Femur (tissue), 1 donor: ENCODE results near the gene GRAMD1B.
A peak's percentile ranks its signal among the peaks of the same experiment; 100 is the strongest.
"Not testable (repeated sequence)": the region's sequence is repeated elsewhere in the genome, so short reads cannot be mapped to it uniquely, and the experiment has no call there.

Source experiments
- DNase-seq: peaks from one replicate; pipeline ENCODE4 v3.0.0-alpha.2; 2017

The GRAMD1B gene

DNA sequence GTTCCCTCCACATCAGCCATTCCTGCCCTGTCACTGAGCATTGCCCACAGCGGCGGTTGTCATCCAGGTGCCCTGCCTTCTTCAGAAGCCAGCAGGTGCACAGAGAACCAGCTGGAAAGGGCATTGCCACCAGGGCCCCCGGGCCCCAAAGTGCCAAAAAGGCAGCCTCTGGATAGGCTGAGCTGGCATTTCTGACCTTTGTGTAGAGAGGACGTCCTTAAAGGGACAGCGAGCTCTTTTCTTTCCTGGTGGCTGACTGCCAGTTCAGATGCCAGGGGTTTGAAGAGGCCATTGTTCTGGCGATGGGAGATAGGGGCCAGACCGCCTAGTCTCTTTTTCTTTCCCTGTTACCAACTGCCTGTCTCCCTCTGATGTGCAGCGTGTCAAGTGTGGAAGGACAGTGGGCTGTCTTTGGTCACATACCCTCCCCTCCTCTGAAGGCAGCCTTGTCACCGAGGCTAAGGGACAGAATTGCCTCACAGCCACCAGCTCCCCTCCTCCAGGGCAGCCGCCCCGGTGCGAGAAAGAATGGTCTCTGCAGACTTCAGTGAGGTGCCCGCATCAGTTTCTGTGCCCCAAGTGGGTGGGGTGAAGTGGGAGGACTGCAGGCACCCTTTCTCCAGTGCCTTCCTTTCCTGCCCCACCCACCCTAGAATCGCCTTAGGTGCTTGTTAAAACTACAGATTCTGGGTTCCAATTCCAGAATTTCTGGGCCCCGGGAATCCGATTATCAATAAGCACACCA is 114.7 kb downstream of the GRAMD1B start:
- DNase-seq: no peak

GRCh38 chr11:123545726-123546270 is 115.7 kb downstream of the GRAMD1B start:
- peak; percentile 74 for DNase-seq

DNA sequence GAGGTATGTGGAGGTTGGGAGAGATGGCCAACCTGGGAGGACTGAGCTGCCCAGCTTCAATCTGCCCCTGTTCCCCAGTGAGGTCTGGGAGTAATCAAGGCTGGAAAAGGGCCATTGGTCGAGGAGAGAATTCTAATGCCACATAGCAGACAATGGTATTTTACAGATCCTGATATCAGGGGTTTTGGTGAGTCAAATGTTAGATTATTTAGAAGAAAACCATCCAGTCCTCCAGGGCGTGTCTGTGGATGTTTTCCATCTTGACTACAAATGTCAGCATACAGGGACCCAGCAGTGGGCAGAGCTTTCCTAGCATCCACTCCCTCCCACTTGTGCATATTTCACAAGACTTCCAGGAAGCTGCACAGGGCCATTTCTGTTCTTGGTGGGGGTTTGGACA is 116.4 kb downstream of the GRAMD1B start:
- DNase-seq: no peak

- no peak for DNase-seq
Observed at GRCh38 chr11:123547180-123547579, 117.1 kb downstream of the GRAMD1B start.

GRCh38 chr11:123548774-123549173 is 118.7 kb downstream of the GRAMD1B start:
- no peak for DNase-seq

DNA sequence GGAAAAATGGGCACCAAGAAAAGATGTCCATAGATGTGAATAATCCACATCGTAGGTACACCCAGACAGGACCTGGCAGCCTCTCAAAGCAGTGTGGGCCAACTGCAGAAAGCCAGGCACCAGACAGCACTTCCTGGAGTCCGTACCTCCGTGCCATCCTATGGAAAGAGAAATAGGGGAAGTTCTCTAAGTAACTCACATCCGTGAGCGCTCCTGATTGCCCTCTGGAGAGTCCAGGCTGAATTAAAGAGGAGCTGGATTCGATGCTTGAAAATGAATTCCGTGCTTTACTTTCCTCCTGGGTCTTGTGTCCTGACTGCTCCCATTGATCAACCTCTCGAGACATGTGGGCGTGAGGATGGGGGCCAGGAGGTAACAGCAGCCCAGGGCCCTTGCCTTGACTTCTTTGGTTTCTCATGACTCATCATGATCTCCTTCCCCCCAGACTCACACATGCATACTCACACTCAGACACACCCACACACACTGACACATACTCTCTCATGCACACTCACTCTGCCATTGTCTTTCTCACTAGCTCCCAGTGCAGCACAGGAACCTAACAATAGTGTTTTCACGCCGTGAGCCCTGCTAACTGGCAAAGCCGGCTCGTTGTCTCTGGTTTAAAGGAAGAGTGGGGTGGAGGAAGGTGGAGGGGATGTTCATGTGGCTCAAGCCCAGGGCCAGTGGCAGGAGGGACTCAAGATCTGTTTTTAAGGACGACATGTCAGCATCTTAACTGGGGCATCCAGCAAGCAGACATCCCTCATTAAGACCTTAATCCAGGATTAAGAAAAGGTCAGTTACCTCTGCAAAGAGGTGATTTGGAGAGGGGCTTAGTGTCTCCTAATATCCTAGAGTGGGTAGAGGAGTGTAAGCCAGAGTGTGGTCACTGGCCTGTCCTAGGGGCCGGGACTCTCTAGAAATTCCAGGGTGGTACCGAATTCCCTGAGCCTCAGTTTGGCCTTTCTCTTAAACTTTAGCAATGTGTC is 120.2 kb downstream of the GRAMD1B start:
- no peak for DNase-seq

DNA sequence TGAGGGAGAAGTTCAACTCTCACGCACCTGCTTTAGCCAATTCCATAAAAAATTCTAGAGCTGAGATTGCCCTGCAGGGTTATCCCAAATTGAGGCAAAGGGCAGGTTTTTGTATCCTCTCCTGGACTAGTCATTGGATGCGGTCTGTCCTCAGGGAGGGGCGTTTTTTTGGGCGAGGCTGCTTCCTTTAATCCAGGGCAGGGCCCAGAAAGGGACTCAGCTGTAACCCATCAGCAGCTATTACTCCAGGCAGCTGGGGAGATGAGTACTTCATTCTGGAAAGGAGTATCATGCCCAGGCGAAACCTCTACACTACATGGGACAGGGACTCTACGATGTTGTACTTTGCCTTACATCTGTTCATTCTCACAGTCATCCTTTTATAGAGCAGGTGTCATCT is 121.0 kb downstream of the GRAMD1B start:
- DNase-seq: no peak

- DNase-seq: no peak
Observed at GRCh38 chr11:123556633-123557032, 126.6 kb downstream of the GRAMD1B start.

- no peak for DNase-seq
Observed at GRCh38 chr11:123558536-123559315, 128.7 kb downstream of the GRAMD1B start.

- no peak for DNase-seq
Observed at GRCh38 chr11:123559523-123559955, 129.5 kb downstream of the GRAMD1B start.

DNA sequence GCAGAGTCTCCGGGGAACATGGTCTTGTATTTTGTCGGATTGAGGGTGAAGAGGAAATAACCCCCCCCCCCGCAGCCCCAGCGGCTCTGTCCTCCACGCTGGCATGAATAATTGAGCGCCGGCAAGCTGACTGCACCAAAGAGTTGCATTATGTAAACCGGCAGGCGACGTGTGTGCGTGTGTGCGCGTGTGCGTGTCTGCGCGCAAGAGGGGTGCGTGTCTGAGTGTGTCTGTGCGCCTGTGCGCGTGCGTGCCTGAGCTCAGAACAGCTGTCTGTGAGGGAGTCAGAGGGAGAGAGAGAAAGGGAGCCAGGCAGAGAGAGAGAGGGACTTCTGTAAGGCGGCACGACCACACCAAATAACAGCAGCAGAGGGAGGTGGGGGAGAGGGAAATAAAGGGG is 129.9 kb downstream of the GRAMD1B start:
- DNase-seq: peak; percentile 68

- no peak for DNase-seq
Observed at GRCh38 chr11:123561431-123561800, 131.3 kb downstream of the GRAMD1B start.

- no peak for DNase-seq
Observed at GRCh38 chr11:123562158-123562557, 132.1 kb downstream of the GRAMD1B start.

- DNase-seq: no peak
Observed at GRCh38 chr11:123562829-123563228, 132.8 kb downstream of the GRAMD1B start.

DNA sequence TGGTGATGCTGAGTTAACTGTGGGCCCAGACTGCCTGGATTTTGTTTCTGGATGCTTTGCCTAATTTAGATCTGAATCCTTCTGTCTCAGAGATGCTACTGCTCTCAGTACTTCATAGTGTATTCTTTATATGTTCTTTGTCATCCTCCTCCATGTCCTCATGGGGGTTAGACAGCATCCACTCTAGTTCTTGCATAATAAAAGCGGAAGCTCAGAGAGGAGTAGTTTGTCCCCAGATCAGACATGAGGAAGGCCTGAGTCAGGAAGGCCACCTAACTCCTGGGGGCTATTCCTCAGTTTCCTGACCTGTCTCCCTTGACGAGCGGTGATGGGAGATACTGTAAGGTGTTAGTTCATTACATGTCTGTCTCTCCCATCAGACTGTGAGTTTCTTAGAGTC is 134.2 kb downstream of the GRAMD1B start:
- no peak for DNase-seq

DNA sequence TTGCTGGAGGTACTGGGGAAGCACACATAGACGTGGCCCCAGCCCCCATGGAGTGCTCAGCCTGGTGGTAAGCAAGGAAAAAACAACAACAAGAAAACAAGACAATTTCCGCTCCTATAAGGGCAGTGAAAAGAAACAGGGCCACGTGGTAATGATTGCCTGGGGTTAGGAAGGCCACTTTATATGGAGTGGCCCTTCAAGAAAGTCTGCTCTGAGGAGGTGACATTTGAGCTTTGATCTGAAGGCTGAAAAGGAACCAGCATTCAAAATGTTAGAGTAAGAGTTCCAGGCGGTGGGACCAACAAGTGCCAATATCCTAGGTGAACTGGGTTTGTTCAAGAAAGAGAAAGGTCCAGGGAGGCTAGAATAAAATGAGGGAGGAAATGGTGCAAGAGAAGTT is 136.8 kb downstream of the GRAMD1B start:
- no peak for DNase-seq

GRCh38 chr11:123567466-123567865 is 137.4 kb downstream of the GRAMD1B start:
- DNase-seq: no peak

- no peak for DNase-seq
Observed at GRCh38 chr11:123568367-123568870, 138.3 kb downstream of the GRAMD1B start.

DNA sequence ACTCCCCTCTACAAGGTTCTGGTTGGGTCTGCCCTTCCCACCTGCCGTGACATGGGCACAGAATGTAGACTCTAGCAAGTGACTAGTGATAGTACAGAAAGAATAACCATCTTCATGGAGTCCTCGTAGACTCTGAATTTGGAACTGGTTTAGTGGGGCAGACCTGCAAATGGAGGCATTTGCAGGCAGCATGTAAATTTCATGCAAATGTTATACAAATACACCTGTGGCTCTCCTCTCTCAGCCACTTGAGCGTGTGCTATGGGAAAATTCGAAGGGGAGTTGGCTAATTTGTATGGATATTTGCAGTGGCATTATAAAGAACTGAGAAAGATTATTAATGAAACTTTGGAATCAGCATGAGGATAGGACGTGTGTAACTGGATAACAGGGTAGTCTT is 139.3 kb downstream of the GRAMD1B start:
- no peak for DNase-seq

DNA sequence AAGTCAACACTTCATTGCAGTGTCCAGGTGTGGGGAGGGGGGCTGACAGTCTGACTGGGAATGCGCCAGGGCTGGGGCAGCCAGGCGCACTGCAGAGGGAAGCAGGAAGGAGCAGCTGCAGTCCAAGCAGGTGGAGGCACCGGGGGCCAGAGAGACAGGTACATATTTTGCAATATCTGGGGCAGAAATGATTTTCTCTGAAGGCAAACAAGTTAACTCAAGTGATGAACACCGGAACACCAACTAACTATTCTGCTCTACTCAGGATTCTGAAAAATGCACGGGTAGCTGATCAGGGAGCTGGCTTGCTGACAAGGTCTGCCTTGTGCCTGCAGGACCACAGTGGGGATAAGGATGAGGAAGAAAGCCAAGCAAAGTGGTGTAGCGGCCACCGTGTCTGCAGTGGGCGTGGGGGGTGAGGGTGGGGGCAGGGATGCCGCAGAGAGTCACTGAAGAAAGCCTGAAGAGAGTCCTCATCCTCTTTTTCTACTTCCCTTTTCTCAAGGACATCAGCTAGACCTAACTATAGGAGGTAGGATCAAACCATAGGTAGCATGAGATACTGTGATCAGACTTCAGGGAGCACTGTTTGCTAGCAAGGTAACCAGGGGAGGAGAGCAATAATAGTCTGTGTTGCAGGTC is 141.0 kb downstream of the GRAMD1B start:
- no peak for DNase-seq

GRCh38 chr11:123572791-123573190 is 142.7 kb downstream of the GRAMD1B start:
- DNase-seq: not testable (repeated sequence)

DNA sequence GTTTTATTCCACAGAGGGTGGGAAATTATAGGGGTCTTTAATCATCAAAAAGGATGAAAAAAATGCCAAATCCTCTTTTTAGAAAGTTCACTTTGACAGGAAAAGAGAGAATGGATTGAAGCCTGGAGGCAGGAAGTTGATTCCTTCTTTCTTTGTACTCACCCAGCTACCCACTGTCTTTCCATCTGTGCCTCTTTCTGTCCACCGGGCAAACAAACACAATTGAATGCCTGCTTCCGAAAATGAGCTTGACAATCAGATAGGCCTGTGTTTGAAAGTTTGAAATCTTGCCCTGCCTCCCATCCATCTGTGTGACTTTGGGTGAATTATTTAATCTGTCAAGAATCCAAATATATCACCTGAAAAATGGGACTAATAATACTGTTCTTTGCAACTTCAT is 143.2 kb downstream of the GRAMD1B start:
- no peak for DNase-seq
